PC-3 (cell line): ENCODE measurements around the gene MAP1LC3A. TPM values are rescaled to one million over a fixed set of nuclear protein-coding genes. Genes with fewer than 3 reads are reported as not detected.

Experiments
- ATAC-seq: fragments of 200-7000 bp; cut with Tn5 transposase; 2 replicates; pipeline ENCODE4 v1.9.1; 2020; ENCODE audit warnings: mild to moderate bottlenecking, moderate library complexity
- BruUV-seq: library from RNA; stranded (reverse); fragments of 400-500 nt; replicated peaks from 2 replicates; lab custom pipeline; 2021; lab: Mats Ljungman, UMichigan
- CTCF ChIA-PET: fragments of 300-600 bp; sonication (Branson Sonifier 250); formaldehyde crosslinking; loops from one replicate; lab custom pipeline; 2022; ENCODE audit warnings: antibody characterized with exemption; lab: Charles Lee
- POLR2A ChIA-PET: fragments of 300-600 bp; sonication (Branson Sonifier 250); formaldehyde crosslinking; loops from one replicate; lab custom pipeline; 2022; ENCODE audit warnings: antibody characterized with exemption; ENCODE audit not compliant: unreplicated experiment; lab: Charles Lee
- DNase-seq: peaks from one replicate; pipeline ENCODE4 v3.0.0-alpha.2; 2015
- H2AFZ ChIP-seq: fragments of 300-600 bp; sonication (generic); 2 replicates; pipeline ENCODE4 v1.6.0; 2016; ENCODE audit warnings: antibody characterized with exemption, low read length
- H3F3A ChIP-seq: fragments of 300-600 bp; sonication (generic); one replicate; pipeline ENCODE4 v1.6.0; 2017; ENCODE audit warnings: antibody characterized with exemption, low read length, control low read depth, mild to moderate bottlenecking; ENCODE audit not compliant: unreplicated experiment
- H3K27ac ChIP-seq: fragments of 300-600 bp; sonication (generic); 2 replicates; pipeline ENCODE4 v1.5.1; 2016; ENCODE audit warnings: mild to moderate bottlenecking, low read length
- H3K27me3 ChIP-seq: fragments of 300-600 bp; sonication (generic); 2 replicates; pipeline ENCODE4 v1.6.1; 2016; ENCODE audit warnings: low read length, mixed read lengths
- H3K36me3 ChIP-seq: fragments of 300-600 bp; sonication (generic); 2 replicates; pipeline ENCODE4 v1.6.1; 2016; ENCODE audit warnings: low read depth, mixed run types, low read length, mixed read lengths
- H3K4me1 ChIP-seq: fragments of 300-600 bp; sonication (generic); 2 replicates; pipeline ENCODE4 v1.5.1; 2016; ENCODE audit warnings: low read length; ENCODE audit not compliant: insufficient read depth
- H3K4me2 ChIP-seq: fragments of 300-600 bp; sonication (generic); 2 replicates; pipeline ENCODE4 v1.6.0; 2016; ENCODE audit warnings: low read length
- H3K4me3 ChIP-seq: fragments of 300-600 bp; sonication (generic); 2 replicates; pipeline ENCODE4 v1.5.1; 2016; ENCODE audit warnings: mild to moderate bottlenecking, low read length, mixed read lengths
- H3K79me2 ChIP-seq: fragments of 300-600 bp; sonication (generic); 2 replicates; pipeline ENCODE4 v1.6.1; 2017; ENCODE audit warnings: low read length, mixed read lengths
- H3K9ac ChIP-seq: fragments of 300-600 bp; sonication (generic); 2 replicates; pipeline ENCODE4 v1.6.0; 2016; ENCODE audit warnings: mild to moderate bottlenecking, low read length
- H3K9me2 ChIP-seq: fragments of 300-600 bp; sonication (generic); replicated peaks from 2 replicates; pipeline ENCODE4 v1.6.1; 2016; ENCODE audit warnings: mixed run types, low read length, mixed read lengths
- H3K9me3 ChIP-seq: fragments of 300-600 bp; sonication (generic); 2 replicates; pipeline ENCODE4 v1.6.1; 2016; ENCODE audit warnings: low read length, mixed read lengths
- H4K20me1 ChIP-seq: fragments of 300-600 bp; sonication (generic); 2 replicates; pipeline ENCODE4 v1.6.1; 2016; ENCODE audit warnings: low read length, mixed read lengths
- CTCF ChIP-seq: fragments of 300-600 bp; sonication (generic); conservative IDR thresholded peaks from 2 replicates; pipeline ENCODE4 v1.5.1; 2017; ENCODE audit warnings: antibody characterized with exemption, low read depth, mild to moderate bottlenecking, low read length
- EZH2 ChIP-seq: fragments of 300-600 bp; sonication (generic); IDR thresholded peaks from one replicate; pipeline ENCODE4 v1.6.1; 2017; ENCODE audit warnings: antibody characterized with exemption, mild to moderate bottlenecking, low read length; ENCODE audit not compliant: unreplicated experiment
- EZH2phosphoT487 ChIP-seq: fragments of 300-600 bp; sonication (generic); IDR thresholded peaks from 2 replicates; pipeline ENCODE4 v1.6.1; 2018; ENCODE audit warnings: mild to moderate bottlenecking, antibody characterized with exemption, low read length, borderline replicate concordance
- intact Hi-C: fragments of 100-400 bp; cut with micrococcal nuclease; formaldehyde crosslinking; loops from 2 replicates; pipeline ENCODE4 v1.9.0; 2023
- total RNA-seq: library from RNA; depleted of rRNA; stranded (reverse); fragments of >200 nt; gene quantifications from 2 replicates; pipeline ENCODE4 v1.2.3, GENCODE V29; 2014

The MAP1LC3A gene
- total RNA-seq, 1 experiment from 2014 or later, result 0.22 TPM

GRCh38 chr20:34560614-34561013 is 2.1 kb downstream of the MAP1LC3A start:
- H3K9me2 ChIP-seq, result no peaks in the 10 kb centered on the region
- intact Hi-C loops, result no loop called here
- no peak for TF ChIP-seq EZH2
- no peak for TF ChIP-seq CTCF
- TF ChIP-seq EZH2phosphoT487, result no peak

GRCh38 chr20:34561661-34562060 is 3.1 kb downstream of the MAP1LC3A start:
- TF ChIP-seq EZH2phosphoT487, result no peak
- TF ChIP-seq EZH2, result no peak
- no peak for TF ChIP-seq CTCF
- POLR2A ChIA-PET, result interaction anchor here (0.6 kb wide), 1 partner anchor 11 kb away, joined by 4 read pairs; no protein-coding TSS in a partner anchor
- intact Hi-C loops, result no loop called here

More at GRCh38 chr20:34560614-34561013, 2.1 kb downstream of the MAP1LC3A start:
- ChIA-PET CTCF (no interaction called here), POLR2A (no interaction called here)
- no peak for DNase-seq
- Histone ChIP-seq H3K4me2 (no peak overlapping the region), H3K27ac (no peak overlapping the region), H3K9me3 (no peaks in the 10 kb centered on the region), H3K4me3 (no peak overlapping the region), H3K27me3 (no peaks in the 10 kb centered on the region), H3K4me1 (peaks cover 4% of the 10 kb centered on the region; the same call in 1 of the 2 replicates), H3F3A (no peaks in the 10 kb centered on the region), H3K79me2 (no peaks in the 10 kb centered on the region), H3K36me3 (no peaks in the 10 kb centered on the region), H2AFZ (no peak overlapping the region), H4K20me1 (no peaks in the 10 kb centered on the region), H3K9ac (no peak overlapping the region)
- no peak for ATAC-seq
- BruUV-seq, result no TSS peak

GRCh38 chr20:34562641-34563040 is 4.1 kb downstream of the MAP1LC3A start:
- H3K27me3 ChIP-seq, result no peaks in the 10 kb centered on the region
- H3F3A ChIP-seq, result no peaks in the 10 kb centered on the region
- H3K4me1 ChIP-seq, result peaks cover 4% of the 10 kb centered on the region; the same call in 1 of the 2 replicates
- no peaks in the 10 kb centered on the region for H3K9me3 ChIP-seq
- no peaks in the 10 kb centered on the region for H4K20me1 ChIP-seq
- no peaks in the 10 kb centered on the region for H3K9me2 ChIP-seq
- H2AFZ ChIP-seq, result no peak overlapping the region
- ChIA-PET POLR2A (interaction anchor here (0.6 kb wide), 1 partner anchor 136 kb away, joined by 4 read pairs; no protein-coding TSS in a partner anchor), CTCF (interaction anchor here (1.1 to 1.5 kb wide), 2 partner anchors 151 to 207 kb away, joined by 3 to 4 read pairs; no protein-coding TSS in a partner anchor)
- no TSS peak for BruUV-seq
- DNase-seq, result peak; percentile 21
- no peak overlapping the region for H3K9ac ChIP-seq
- no peak overlapping the region for H3K4me2 ChIP-seq
- intact Hi-C loops, result no loop called here
- H3K4me3 ChIP-seq, result no peak overlapping the region
- no peaks in the 10 kb centered on the region for H3K36me3 ChIP-seq
- TF ChIP-seq EZH2phosphoT487 (no peak), CTCF (peak; percentile 53)
- H3K79me2 ChIP-seq, result no peaks in the 10 kb centered on the region
- no peak overlapping the region for H3K27ac ChIP-seq
- no peak for ATAC-seq

More at GRCh38 chr20:34561661-34562060, 3.1 kb downstream of the MAP1LC3A start:
- no TSS peak for BruUV-seq
- Histone ChIP-seq H3K4me2 (no peak overlapping the region), H3K4me3 (no peak overlapping the region), H3K27me3 (no peaks in the 10 kb centered on the region), H3K4me1 (peaks cover 4% of the 10 kb centered on the region; the same call in 1 of the 2 replicates), H4K20me1 (no peaks in the 10 kb centered on the region), H3K36me3 (no peaks in the 10 kb centered on the region), H3K9ac (no peak overlapping the region), H3F3A (no peaks in the 10 kb centered on the region), H3K27ac (no peak overlapping the region), H3K79me2 (no peaks in the 10 kb centered on the region), H2AFZ (no peak overlapping the region), H3K9me2 (no peaks in the 10 kb centered on the region), H3K9me3 (no peaks in the 10 kb centered on the region)
- DNase-seq (no peak), ATAC-seq (no peak)
- CTCF ChIA-PET, result interaction anchor here (1.1 to 1.5 kb wide), 2 partner anchors 152 to 208 kb away, joined by 3 to 4 read pairs; no protein-coding TSS in a partner anchor
